ENCODE data around the gene C13orf42. TPM values are rescaled to one million over a fixed set of nuclear protein-coding genes. Genes with fewer than 3 reads are reported as not detected.

C13orf42 gene
- total and polyA plus RNA-seq, 10 of the 15 experiments (the other 5 are each of a cell fraction or from before 2014, with no cell fraction given): not detected

DNA sequence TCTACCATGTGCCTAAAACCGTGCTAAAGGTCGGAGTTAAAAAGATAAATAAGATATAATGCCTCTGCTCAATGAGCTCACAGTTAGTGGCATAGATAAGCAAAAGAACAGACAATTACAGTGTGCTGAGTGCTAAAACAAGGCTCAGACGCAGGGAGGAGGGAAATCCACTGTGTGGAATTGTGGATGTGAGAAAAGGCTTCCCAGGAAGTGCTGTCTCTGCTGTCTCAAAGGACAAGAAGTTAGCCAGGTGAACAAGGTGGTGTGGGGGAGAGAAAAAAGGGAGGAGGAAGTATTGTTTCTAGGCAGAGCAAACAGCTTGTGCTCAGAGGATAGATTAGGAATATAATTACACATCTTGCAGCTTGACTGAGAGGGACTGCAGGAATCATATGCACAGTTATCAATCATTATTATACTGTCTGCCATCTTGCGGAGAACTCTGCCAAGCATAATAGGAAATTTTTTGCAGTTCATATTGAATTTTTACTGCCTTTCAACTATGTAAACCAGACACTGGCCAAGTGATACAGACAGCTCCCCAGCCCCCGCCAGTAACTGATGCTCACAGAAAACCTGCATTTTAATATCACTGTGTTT lies 9.3 kb downstream of the C13orf42 start:
- no TSS peak for BruUV-seq (replicated peaks)
- TF ChIP-seq, protein P1, sequence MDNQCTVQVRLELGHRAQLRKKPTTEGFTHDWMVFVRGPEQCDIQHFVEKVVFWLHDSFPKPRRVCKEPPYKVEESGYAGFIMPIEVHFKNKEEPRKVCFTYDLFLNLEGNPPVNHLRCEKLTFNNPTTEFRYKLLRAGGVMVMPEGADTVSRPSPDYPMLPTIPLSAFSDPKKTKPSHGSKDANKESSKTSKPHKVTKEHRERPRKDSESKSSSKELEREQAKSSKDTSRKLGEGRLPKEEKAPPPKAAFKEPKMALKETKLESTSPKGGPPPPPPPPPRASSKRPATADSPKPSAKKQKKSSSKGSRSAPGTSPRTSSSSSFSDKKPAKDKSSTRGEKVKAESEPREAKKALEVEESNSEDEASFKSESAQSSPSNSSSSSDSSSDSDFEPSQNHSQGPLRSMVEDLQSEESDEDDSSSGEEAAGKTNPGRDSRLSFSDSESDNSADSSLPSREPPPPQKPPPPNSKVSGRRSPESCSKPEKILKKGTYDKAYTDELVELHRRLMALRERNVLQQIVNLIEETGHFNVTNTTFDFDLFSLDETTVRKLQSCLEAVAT (IDR thresholded peaks at IDR 0.05): no peak
- ChIA-PET CTCF (no interaction called here), RAD21 (ENCODE audit: unreplicated experiment) (no interaction called here), SMC1A (ENCODE audit: uncharacterized antibody, unreplicated experiment) (no interaction called here), POLR2A (no interaction called here)
- Histone ChIP-seq H3K36me3 (ENCODE audit: control insufficient read depth in 2 of 2, insufficient read depth in 2 of 2, low read length in 1 of 2) (no peaks in the 10 kb centered on the region), H3K79me2 (ENCODE audit: control insufficient read depth, insufficient read depth, low read length) (no peaks in the 10 kb centered on the region), H3K9ac (ENCODE audit: control insufficient read depth, insufficient read depth, low read length) (no peak overlapping the region), H3K27me3 (replicated peaks in 1 of 2; ENCODE audit: control insufficient read depth in 2 of 2, insufficient read depth in 2 of 2, low read length in 1 of 2) (peaks cover 0 to 8% of the 10 kb centered on the region in 2 experiments; a peak in 3 of 4 replicates), H3K9me3 (replicated peaks; ENCODE audit: control insufficient read depth, insufficient read depth, low read length) (no peaks in the 10 kb centered on the region), H2AFZ (ENCODE audit: control insufficient read depth, low read depth, low read length) (no peak overlapping the region), H3K4me3 (no peak overlapping the region), H3K27ac (ENCODE audit: control insufficient read depth, insufficient read depth) (no peak overlapping the region), H3K4me2 (ENCODE audit: control insufficient read depth, insufficient read depth) (no peak overlapping the region), H4K20me1 (ENCODE audit: control insufficient read depth, insufficient read depth) (no peaks in the 10 kb centered on the region), H3K4me1 (ENCODE audit: control insufficient read depth, insufficient read depth, low read length) (no peaks in the 10 kb centered on the region)
- in situ Hi-C loops (cut with MboI) (no loop called here), intact Hi-C loops (cut with micrococcal nuclease; ENCODE audit: unreplicated experiment) (no loop called here)
- FAIRE-seq (no peak), ATAC-seq (no peak), DNase-seq (ENCODE audit: low read depth, low spot score) (no peak)
- 38% methylated on average over 5 of the region's 5 CpGs for WGBS (ENCODE audit: insufficient coverage, insufficient replicate concordance, low lambda C conversion rate, missing lambda C conversion rate)

- H3K27me3 ChIP-seq (replicated peaks in 1 of 2; ENCODE audit: control insufficient read depth in 2 of 2, insufficient read depth in 2 of 2, low read length in 1 of 2): peaks cover 0 to 6% of the 10 kb centered on the region in 2 experiments; a peak in 2 of 4 replicates
- no peaks in the 10 kb centered on the region for H3K9me3 ChIP-seq (replicated peaks; ENCODE audit: control insufficient read depth, insufficient read depth, low read length)
- H3K36me3 ChIP-seq (ENCODE audit: control insufficient read depth in 2 of 2, insufficient read depth in 2 of 2, low read length in 1 of 2): no peaks in the 10 kb centered on the region
- ChIA-PET POLR2A (interaction anchor here (0.7 kb wide), 1 partner anchor 180 kb away, joined by 3 read pairs; no protein-coding TSS in a partner anchor), CTCF (interaction anchor here (0.8 kb wide), 1 partner anchor 28 kb away, joined by 3 read pairs; no protein-coding TSS in a partner anchor), SMC1A (ENCODE audit: uncharacterized antibody, unreplicated experiment) (no interaction called here), RAD21 (ENCODE audit: unreplicated experiment) (no interaction called here)
- no peak overlapping the region for H3K4me2 ChIP-seq (ENCODE audit: control insufficient read depth, insufficient read depth)
- H3K27ac ChIP-seq (ENCODE audit: control insufficient read depth, insufficient read depth): no peak overlapping the region
- intact Hi-C loops (cut with micrococcal nuclease; ENCODE audit: unreplicated experiment) (no loop called here), in situ Hi-C loops (cut with MboI) (no loop called here)
- BruUV-seq (replicated peaks): no TSS peak
- no peak overlapping the region for H2AFZ ChIP-seq (ENCODE audit: control insufficient read depth, low read depth, low read length)
- no peaks in the 10 kb centered on the region for H4K20me1 ChIP-seq (ENCODE audit: control insufficient read depth, insufficient read depth)
- DNase-seq (ENCODE audit: low read depth, low spot score) (no peak), FAIRE-seq (no peak), ATAC-seq (no peak)
- H3K9ac ChIP-seq (ENCODE audit: control insufficient read depth, insufficient read depth, low read length): no peak overlapping the region
- WGBS (ENCODE audit: insufficient coverage, insufficient replicate concordance, low lambda C conversion rate, missing lambda C conversion rate): 39% methylated on average over 4 of the region's 4 CpGs
- no peak overlapping the region for H3K4me3 ChIP-seq
- H3K4me1 ChIP-seq (ENCODE audit: control insufficient read depth, insufficient read depth, low read length): no peaks in the 10 kb centered on the region
- no peaks in the 10 kb centered on the region for H3K79me2 ChIP-seq (ENCODE audit: control insufficient read depth, insufficient read depth, low read length)
- TF ChIP-seq TCF7 (IDR thresholded peaks at IDR 0.05; ENCODE audit: borderline replicate concordance): no peak
- no peak for TF ChIP-seq TBL1XR1 (IDR thresholded peaks at IDR 0.05; ENCODE audit: low read depth, low read length)
- no peak for TF ChIP-seq FOXK2 (IDR thresholded peaks at IDR 0.05)
- no peak for TF ChIP-seq E2F4 (IDR thresholded peaks at IDR 0.05; ENCODE audit: low read depth, low read length)
- no peak for TF ChIP-seq IKZF2 (IDR thresholded peaks at IDR 0.05)
- no peak for TF ChIP-seq NR2C1 (IDR thresholded peaks at IDR 0.05)
Observed at GRCh38 chr13:51097353-51098043, 13.6 kb downstream of the C13orf42 start.

All from GM12878 (cell line).